ENCODE results near the gene GSK3B.

Gene GSK3B

DNA sequence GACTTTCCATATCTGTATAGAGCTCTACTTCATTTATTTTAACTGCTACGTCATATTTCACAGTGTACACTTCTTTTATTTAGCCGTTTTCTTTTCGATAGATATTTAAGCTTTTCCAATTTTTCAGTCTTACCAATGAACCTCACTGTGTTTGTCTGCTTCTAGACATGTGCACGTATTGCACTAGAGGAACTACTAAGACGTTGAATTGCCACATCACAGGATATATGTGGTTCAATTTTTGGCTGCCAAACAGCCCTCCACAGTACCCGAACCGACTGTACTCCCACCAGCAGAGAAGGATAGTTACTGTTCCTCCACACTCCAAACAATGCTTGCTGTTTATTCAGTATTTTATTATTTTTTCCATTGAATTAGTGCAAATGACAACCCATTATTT, 310.4 kb downstream of the GSK3B start:
- TF ChIP-seq, protein P1, sequence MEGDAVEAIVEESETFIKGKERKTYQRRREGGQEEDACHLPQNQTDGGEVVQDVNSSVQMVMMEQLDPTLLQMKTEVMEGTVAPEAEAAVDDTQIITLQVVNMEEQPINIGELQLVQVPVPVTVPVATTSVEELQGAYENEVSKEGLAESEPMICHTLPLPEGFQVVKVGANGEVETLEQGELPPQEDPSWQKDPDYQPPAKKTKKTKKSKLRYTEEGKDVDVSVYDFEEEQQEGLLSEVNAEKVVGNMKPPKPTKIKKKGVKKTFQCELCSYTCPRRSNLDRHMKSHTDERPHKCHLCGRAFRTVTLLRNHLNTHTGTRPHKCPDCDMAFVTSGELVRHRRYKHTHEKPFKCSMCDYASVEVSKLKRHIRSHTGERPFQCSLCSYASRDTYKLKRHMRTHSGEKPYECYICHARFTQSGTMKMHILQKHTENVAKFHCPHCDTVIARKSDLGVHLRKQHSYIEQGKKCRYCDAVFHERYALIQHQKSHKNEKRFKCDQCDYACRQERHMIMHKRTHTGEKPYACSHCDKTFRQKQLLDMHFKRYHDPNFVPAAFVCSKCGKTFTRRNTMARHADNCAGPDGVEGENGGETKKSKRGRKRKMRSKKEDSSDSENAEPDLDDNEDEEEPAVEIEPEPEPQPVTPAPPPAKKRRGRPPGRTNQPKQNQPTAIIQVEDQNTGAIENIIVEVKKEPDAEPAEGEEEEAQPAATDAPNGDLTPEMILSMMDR (IDR thresholded peaks at IDR 0.05; ENCODE audit: low read depth, low read length): no peak
- DNase-seq: no peak
- H3K27me3 ChIP-seq: no peaks in the 10 kb centered on the region
- no peak overlapping the region for H3K4me3 ChIP-seq (ENCODE audit: low read depth, low read length)
- no peaks in the 10 kb centered on the region for H3K36me3 ChIP-seq
- no peaks in the 10 kb centered on the region for H3K9me3 ChIP-seq
- no peaks in the 10 kb centered on the region for H3K4me1 ChIP-seq

DNA sequence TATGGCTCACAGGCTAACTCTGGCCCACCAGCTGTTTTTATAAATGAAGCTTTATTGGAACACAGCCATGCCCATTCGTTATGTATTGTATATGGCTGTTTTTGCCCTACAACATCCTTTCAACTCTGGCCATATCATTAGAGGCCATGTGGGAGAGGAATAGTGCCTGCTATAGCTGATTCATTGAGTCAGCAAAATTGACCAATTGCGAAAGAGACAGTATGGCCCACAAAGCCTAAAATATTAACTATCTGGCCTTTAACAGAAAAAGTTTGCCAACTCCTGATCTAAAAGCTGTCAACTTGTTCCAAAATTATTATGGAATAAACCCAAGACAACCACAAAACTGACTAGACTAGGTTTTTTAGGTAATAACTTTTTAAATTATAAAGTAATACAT, 311.0 kb downstream of the GSK3B start:
- H3K9me3 ChIP-seq: no peaks in the 10 kb centered on the region
- no peaks in the 10 kb centered on the region for H3K36me3 ChIP-seq
- no peak overlapping the region for H3K4me3 ChIP-seq (ENCODE audit: low read depth, low read length)
- DNase-seq: no peak
- no peaks in the 10 kb centered on the region for H3K4me1 ChIP-seq
- no peaks in the 10 kb centered on the region for H3K27me3 ChIP-seq
- TF ChIP-seq, protein P1 (IDR thresholded peaks at IDR 0.05; ENCODE audit: low read depth, low read length): no peak

DNA sequence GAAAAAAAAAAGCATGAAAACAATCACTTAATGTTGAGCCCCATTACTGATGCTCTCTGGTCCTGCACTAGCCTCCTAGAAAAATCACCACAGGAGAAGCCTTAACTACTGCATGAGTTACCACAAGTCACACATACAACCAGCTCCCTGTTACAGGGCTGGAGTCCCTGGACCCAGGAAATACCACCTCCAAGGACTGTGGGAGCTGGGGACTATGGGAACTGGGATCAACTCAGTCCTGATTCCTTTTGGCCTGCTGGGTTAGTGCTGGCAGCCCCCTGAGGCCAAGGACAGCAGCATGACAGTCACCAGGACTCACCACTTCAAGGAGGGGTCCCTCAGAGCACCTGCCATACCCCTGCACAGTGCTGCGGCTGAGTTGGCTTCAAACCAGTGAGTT, 311.8 kb downstream of the GSK3B start:
- DNase-seq: no peak
- no peaks in the 10 kb centered on the region for H3K4me1 ChIP-seq

DNA sequence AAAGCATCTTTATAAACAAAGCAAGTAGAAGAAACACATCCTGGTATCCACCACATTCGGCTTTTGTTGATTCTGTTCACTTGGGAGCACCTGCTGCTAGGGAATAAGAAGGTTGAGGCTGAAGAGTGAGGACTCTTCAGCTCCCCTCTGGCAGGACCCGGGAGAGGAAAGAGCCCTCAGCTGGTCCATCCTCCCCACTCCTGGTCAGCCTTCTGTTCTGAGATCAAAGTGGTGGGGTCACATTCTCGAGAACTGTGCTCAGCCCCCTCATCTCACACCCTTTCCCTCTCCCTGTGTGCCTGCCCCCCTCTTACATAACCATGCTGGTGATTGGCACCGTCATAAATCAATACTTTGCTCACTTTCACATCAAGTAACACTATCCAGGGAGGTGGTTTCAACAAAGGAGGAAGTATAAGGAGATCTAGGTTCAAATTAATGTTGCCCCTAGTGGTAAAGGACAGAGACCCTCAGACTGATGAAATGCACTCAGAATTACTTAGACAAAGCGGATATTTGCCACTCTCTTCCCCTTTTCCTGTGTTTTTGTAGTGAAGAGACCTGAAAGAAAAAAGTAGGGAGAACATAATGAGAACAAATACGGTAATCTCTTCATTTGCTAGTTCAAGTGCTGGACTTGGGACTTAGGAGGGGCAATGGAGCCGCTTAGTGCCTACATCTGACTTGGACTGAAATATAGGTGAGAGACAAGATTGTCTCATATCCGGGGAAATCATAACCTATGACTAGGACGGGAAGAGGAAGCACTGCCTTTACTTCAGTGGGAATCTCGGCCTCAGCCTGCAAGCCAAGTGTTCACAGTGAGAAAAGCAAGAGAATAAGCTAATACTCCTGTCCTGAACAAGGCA, 312.7 kb downstream of the GSK3B start, which contains the start of gene NR1I2:
Gene NR1I2 (plus strand): TSS at position 772 of the 869 bp plus-strand sequence.
- no peaks in the 10 kb centered on the region for H3K9me3 ChIP-seq
- H3K4me1 ChIP-seq: no peaks in the 10 kb centered on the region
- TF ChIP-seq, protein P1 (IDR thresholded peaks at IDR 0.05; ENCODE audit: low read depth, low read length): no peak
- no peak within 1 kb of the TSS for H3K4me3 ChIP-seq (ENCODE audit: low read depth, low read length)
- DNase-seq: no peak
- H3K27me3 ChIP-seq: no peaks in the 10 kb centered on the region
- no peaks in the 10 kb centered on the region for H3K36me3 ChIP-seq

More for the DNA sequence above, 311.8 kb downstream of the GSK3B start:
- no peaks in the 10 kb centered on the region for H3K36me3 ChIP-seq
- TF ChIP-seq, protein P1 (IDR thresholded peaks at IDR 0.05; ENCODE audit: low read depth, low read length): no peak
- H3K9me3 ChIP-seq: no peaks in the 10 kb centered on the region
- H3K4me3 ChIP-seq (ENCODE audit: low read depth, low read length): no peak overlapping the region
- no peaks in the 10 kb centered on the region for H3K27me3 ChIP-seq

DNA sequence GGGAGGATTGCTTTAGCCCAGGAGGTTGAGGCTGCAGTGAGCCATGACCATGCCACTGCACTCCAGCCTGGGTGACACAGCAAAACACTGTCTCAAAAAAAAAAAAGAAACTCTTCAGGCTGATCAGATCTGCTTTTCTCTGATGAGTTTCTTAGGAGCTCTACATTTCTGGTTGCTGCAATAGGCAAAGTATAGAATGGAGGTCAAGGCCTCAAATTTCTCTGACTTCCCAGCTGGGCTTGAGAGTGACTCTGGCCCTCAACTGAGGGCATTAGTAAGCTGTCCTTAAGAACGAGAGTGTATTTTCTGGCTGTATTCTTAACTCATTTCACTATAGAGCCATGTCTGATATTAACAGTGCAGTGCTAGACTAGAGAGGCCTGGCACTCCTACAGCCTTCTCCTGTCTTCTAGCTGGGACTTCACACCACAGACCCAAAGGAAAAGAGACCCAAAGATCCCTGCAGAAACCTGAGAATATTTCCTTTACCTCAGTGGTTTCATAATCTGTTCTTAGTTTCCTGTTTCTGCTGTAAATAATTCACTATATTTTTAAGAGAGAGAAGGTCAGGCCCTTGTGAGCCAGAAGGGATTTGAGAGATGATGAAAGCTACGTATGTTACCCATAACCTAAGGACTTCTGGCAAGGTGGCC, 314.4 kb downstream of the GSK3B start:
- TF ChIP-seq, protein P1 (IDR thresholded peaks at IDR 0.05; ENCODE audit: low read depth, low read length): no peak
- no peak overlapping the region for H3K4me3 ChIP-seq (ENCODE audit: low read depth, low read length)
- H3K4me1 ChIP-seq: no peaks in the 10 kb centered on the region
- H3K36me3 ChIP-seq: no peaks in the 10 kb centered on the region
- no peaks in the 10 kb centered on the region for H3K9me3 ChIP-seq
- H3K27me3 ChIP-seq: no peaks in the 10 kb centered on the region
- DNase-seq: no peak

DNA sequence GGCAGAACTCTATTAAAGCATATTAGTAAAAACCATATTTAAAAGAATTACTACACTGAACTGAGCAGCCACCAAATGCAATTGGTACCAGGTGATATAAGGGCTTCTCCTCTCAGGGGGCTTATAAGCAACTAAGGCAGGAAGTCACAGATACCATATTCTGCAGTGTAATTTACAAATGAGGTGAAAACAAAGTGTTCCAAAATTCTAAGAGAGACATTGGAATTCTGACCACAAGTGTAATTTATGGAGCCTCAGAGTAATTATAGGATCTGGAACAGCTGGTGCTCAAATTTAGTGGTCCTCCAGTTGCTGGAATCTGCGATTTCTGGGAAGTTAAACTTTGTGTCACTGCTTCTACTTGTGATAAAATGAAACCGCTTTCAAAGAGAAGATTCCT, 315.4 kb downstream of the GSK3B start:
- H3K4me1 ChIP-seq: no peaks in the 10 kb centered on the region
- no peak for DNase-seq
- no peak overlapping the region for H3K4me3 ChIP-seq (ENCODE audit: low read depth, low read length)
- H3K9me3 ChIP-seq: no peaks in the 10 kb centered on the region
- no peaks in the 10 kb centered on the region for H3K36me3 ChIP-seq
- TF ChIP-seq, protein P1 (IDR thresholded peaks at IDR 0.05; ENCODE audit: low read depth, low read length): no peak
- H3K27me3 ChIP-seq: no peaks in the 10 kb centered on the region

Measured in BE2C (cell line).